Liver (tissue), 2 donors: ENCODE data around the gene MEN1.

Experiments used
- TF ChIP-seq, protein P1 (sequence below): fragments of 150-350 bp; IDR thresholded peaks from 2 replicates; pipeline ENCODE4 v1.5.1; 2017; ENCODE audit warnings: improper control_type of control experiment, low read depth, low read length; ENCODE audit not compliant: missing input control
- TF ChIP-seq, protein P2 (sequence below): IDR thresholded peaks from 2 replicates; pipeline ENCODE4 v1.6.1; 2016; ENCODE audit warnings: antibody characterized with exemption
- donor health status: healthy.

DNA sequence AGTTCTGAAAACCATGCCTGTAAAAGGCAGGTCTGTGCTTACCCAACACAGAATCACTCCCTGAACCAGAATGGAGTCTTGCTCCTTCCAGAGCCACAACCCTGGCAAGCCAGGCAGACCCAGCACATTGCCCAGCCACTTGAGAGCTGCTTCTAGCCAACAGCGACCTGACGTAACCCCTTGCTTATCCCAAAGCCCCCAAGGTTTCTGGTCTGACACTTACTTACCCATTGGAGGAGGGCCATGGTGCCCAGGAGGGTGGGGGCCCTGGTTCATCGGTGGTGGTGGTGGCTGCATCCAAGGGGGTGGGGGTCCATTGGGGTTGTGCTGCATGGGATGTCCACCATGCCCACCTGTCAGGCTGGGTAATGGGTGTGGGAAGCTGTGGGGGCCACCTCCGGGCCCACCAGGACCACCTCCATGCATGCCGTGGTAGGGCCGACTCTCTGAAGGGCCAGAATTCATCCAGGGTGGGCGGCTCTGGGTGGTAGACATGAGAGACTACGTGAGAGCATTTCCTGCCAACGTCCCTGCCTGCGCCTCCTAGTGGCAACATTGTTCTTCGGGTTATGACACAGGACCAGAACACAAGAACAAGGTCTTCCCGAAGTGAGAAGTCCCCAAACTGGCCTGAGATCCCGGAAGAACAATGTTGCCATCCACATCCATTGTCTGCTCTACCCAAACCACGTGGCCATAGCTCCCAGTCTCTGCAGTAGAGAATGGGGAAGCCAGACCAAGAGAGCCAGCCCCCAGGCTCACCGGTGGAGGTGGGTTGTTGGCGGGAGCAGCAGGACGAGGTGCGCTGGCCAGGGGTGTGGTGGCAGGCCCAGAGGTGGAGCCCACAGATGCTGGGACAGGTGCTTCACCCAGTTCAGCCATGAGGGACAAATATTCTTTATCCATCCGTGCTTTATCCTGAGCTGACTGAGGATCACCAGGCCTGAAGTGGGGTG is 42.7 kb downstream of the MEN1 start:
- TF ChIP-seq, protein P1, sequence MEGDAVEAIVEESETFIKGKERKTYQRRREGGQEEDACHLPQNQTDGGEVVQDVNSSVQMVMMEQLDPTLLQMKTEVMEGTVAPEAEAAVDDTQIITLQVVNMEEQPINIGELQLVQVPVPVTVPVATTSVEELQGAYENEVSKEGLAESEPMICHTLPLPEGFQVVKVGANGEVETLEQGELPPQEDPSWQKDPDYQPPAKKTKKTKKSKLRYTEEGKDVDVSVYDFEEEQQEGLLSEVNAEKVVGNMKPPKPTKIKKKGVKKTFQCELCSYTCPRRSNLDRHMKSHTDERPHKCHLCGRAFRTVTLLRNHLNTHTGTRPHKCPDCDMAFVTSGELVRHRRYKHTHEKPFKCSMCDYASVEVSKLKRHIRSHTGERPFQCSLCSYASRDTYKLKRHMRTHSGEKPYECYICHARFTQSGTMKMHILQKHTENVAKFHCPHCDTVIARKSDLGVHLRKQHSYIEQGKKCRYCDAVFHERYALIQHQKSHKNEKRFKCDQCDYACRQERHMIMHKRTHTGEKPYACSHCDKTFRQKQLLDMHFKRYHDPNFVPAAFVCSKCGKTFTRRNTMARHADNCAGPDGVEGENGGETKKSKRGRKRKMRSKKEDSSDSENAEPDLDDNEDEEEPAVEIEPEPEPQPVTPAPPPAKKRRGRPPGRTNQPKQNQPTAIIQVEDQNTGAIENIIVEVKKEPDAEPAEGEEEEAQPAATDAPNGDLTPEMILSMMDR: peak; percentile 59
- TF ChIP-seq, protein P2, sequence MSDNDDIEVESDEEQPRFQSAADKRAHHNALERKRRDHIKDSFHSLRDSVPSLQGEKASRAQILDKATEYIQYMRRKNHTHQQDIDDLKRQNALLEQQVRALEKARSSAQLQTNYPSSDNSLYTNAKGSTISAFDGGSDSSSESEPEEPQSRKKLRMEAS: no peak
